ENCODE measurements around the gene TBL3. TPM values are rescaled to one million over a fixed set of nuclear protein-coding genes. Genes with fewer than 3 reads are reported as not detected.

The TBL3 gene
- total RNA-seq, 1 experiment from 2014 or later: 26.8 TPM

DNA sequence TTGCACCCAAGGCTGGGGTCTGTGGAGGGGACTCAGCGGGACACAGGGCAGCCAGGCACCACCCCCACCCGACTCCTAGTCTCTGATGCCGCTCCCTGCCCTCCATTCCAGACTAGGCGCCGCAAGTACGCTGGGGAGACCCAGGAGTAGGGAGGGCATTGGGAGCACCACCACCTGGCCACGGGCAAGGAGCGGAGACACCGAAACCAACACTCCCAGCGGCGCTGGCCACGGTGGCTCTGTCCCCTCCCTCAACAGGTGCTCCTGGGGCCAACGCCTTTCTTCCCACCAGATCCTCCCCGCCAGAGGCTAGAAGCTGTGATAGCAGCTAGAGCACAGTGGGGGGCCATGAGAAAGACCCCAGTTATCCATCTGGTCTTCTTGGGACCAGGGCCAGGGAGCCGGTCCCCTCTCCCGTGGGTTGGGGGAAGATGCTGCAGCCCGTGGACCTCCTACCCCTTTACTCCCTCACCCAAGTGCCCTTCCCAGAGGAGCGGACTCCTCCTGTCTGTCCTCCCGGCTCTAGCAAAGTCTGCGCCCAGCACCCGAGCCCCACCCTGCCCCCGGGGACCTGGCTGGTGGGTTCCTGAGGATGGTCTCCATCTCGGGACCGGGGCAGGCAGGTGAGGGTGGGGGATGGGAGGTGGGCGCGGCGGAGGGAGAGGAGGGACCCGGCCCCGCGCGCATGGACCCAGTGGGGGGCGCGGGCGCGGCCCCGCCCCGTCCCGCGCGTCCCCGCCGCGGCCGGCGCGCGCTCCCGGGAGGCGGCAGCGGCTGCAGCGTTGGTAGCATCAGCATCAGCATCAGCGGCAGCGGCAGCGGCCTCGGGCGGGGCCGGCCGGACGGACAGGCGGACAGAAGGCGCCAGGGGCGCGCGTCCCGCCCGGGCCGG lies 17.6 kb downstream of the TBL3 start, which contains the start of gene SYNGR3:
SYNGR3 (plus strand) TSS at position 762 of the 892 bp plus-strand sequence. CDS start 133 bp downstream, outside the sequence.
- DNase-seq (ENCODE audit: unreplicated experiment): no peak
- Mint-ChIP-seq H3K36me3 (ENCODE audit: insufficient read depth, unreplicated experiment) (peaks cover 27% of the 10 kb centered on the region), H3K4me3 (ENCODE audit: unreplicated experiment) (peak within 1 kb of the TSS; percentile 49), H3K9me3 (ENCODE audit: unreplicated experiment) (no peaks in the 10 kb centered on the region), H3K27ac (ENCODE audit: low read depth, unreplicated experiment) (peak within 1 kb of the TSS; percentile 35), H3K27me3 (ENCODE audit: insufficient read depth, unreplicated experiment) (no peaks in the 10 kb centered on the region), H3K4me1 (ENCODE audit: insufficient read depth, unreplicated experiment) (peaks cover 12% of the 10 kb centered on the region)
- BruUV-seq (replicated peaks): no TSS peak
- ChIA-PET CTCF (interaction anchor here (0.7 kb wide), 1 partner anchor 163 kb away, joined by 4 read pairs; no protein-coding TSS in a partner anchor), POLR2A (interaction anchor here (0.6 to 2.0 kb wide), 4 partner anchors 11 to 25 kb away, joined by 3 to 7 read pairs (median 3); partner anchors contain the start of gene RPS2)
- intact Hi-C loops (cut with micrococcal nuclease): no loop called here
- TF ChIP-seq, protein P1, sequence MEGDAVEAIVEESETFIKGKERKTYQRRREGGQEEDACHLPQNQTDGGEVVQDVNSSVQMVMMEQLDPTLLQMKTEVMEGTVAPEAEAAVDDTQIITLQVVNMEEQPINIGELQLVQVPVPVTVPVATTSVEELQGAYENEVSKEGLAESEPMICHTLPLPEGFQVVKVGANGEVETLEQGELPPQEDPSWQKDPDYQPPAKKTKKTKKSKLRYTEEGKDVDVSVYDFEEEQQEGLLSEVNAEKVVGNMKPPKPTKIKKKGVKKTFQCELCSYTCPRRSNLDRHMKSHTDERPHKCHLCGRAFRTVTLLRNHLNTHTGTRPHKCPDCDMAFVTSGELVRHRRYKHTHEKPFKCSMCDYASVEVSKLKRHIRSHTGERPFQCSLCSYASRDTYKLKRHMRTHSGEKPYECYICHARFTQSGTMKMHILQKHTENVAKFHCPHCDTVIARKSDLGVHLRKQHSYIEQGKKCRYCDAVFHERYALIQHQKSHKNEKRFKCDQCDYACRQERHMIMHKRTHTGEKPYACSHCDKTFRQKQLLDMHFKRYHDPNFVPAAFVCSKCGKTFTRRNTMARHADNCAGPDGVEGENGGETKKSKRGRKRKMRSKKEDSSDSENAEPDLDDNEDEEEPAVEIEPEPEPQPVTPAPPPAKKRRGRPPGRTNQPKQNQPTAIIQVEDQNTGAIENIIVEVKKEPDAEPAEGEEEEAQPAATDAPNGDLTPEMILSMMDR (IDR thresholded peaks at IDR 0.05; ENCODE audit: unreplicated experiment): no peak

GRCh38 chr16:1990101-1990350 lies 18.2 kb downstream of the TBL3 start:
- ChIA-PET CTCF (interaction anchor here (1.1 kb wide), 1 partner anchor 561 kb away, joined by 3 read pairs; no protein-coding TSS in a partner anchor), POLR2A (interaction anchor here (2.0 kb wide), 1 partner anchor 18 kb away, joined by 7 read pairs; no protein-coding TSS in a partner anchor)
- BruUV-seq (replicated peaks): no TSS peak
- Mint-ChIP-seq H3K36me3 (ENCODE audit: insufficient read depth, unreplicated experiment) (peaks cover 29% of the 10 kb centered on the region), H3K27ac (ENCODE audit: low read depth, unreplicated experiment) (no peak overlapping the region), H3K9me3 (ENCODE audit: unreplicated experiment) (no peaks in the 10 kb centered on the region), H3K4me3 (ENCODE audit: unreplicated experiment) (no peak overlapping the region), H3K4me1 (ENCODE audit: insufficient read depth, unreplicated experiment) (peaks cover 12% of the 10 kb centered on the region), H3K27me3 (ENCODE audit: insufficient read depth, unreplicated experiment) (no peaks in the 10 kb centered on the region)
- DNase-seq (ENCODE audit: unreplicated experiment): no peak
- intact Hi-C loops (cut with micrococcal nuclease): no loop called here
- TF ChIP-seq, protein P1 (IDR thresholded peaks at IDR 0.05; ENCODE audit: unreplicated experiment): no peak

DNA sequence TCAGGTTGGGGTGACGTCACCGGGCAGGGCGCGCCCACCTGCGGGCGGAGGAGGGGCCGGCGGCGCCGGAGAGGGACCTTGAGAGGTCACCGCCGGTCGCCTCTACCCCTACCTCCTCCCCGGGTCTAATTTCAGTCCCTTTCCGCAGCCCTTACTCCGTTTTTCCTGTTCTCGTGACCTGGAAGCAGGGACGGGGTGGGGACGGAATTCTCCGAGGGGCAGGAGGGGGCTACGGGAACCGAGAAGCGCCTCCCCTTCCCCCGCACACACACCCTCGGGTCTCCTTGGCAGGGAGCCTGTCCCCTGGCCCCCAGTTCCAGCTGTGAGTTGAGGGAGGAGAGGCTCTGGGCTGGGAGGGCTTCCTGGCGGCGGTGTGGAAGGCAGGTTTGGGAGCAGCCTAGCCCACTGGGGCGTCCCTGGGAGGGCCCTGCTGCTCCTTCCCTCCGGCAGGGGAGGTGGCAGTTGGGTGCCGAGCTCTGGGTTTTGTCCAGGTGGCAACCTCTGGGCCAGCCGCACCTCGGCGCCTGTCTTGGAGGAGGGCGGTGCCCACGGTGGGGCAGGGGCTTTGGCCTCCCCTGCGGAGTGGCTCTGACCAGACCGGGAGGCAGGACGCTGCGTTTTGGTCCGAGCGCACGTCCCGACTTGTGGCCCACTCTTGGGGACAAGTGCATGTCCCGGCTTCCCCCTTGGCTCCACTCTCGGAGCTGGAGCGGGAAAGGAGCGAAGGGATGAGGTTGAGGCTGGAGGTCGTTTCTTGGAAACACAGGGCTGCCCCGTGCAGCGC lies 18.7 kb downstream of the TBL3 start:
- Mint-ChIP-seq H3K9me3 (ENCODE audit: unreplicated experiment) (no peaks in the 10 kb centered on the region), H3K27ac (ENCODE audit: low read depth, unreplicated experiment) (no peak overlapping the region), H3K4me1 (ENCODE audit: insufficient read depth, unreplicated experiment) (peaks cover 17% of the 10 kb centered on the region), H3K27me3 (ENCODE audit: insufficient read depth, unreplicated experiment) (no peaks in the 10 kb centered on the region), H3K36me3 (ENCODE audit: insufficient read depth, unreplicated experiment) (peaks cover 34% of the 10 kb centered on the region), H3K4me3 (ENCODE audit: unreplicated experiment) (no peak overlapping the region)
- CTCF ChIA-PET: interaction anchor here (1.1 kb wide), 1 partner anchor 562 kb away, joined by 3 read pairs; no protein-coding TSS in a partner anchor
- intact Hi-C loops (cut with micrococcal nuclease): no loop called here
- DNase-seq (ENCODE audit: unreplicated experiment): no peak
- TF ChIP-seq, protein P1 (IDR thresholded peaks at IDR 0.05; ENCODE audit: unreplicated experiment): no peak
- POLR2A ChIA-PET: interaction anchor here (0.7 kb wide), 2 partner anchors 11 to 48 kb away, joined by 3 to 4 read pairs; no protein-coding TSS in a partner anchor
- BruUV-seq (replicated peaks): no TSS peak

GRCh38 chr16:1991135-1991551 lies 19.3 kb downstream of the TBL3 start:
- H3K4me3 Mint-ChIP-seq (ENCODE audit: unreplicated experiment): no peak overlapping the region
- H3K27ac Mint-ChIP-seq (ENCODE audit: low read depth, unreplicated experiment): no peak overlapping the region
- ChIA-PET CTCF (interaction anchor here (0.5 to 1.1 kb wide), 2 partner anchors 25 to 563 kb away, joined by 3 read pairs; no protein-coding TSS in a partner anchor), POLR2A (interaction anchor here (0.7 kb wide), 1 partner anchor 12 kb away, joined by 3 read pairs; no protein-coding TSS in a partner anchor)
- H3K27me3 Mint-ChIP-seq (ENCODE audit: insufficient read depth, unreplicated experiment): no peaks in the 10 kb centered on the region
- intact Hi-C loops (cut with micrococcal nuclease): no loop called here
- TF ChIP-seq, protein P1 (IDR thresholded peaks at IDR 0.05; ENCODE audit: unreplicated experiment): no peak
- no peaks in the 10 kb centered on the region for H3K9me3 Mint-ChIP-seq (ENCODE audit: unreplicated experiment)
- DNase-seq (ENCODE audit: unreplicated experiment): no peak
- H3K4me1 Mint-ChIP-seq (ENCODE audit: insufficient read depth, unreplicated experiment): peaks cover 18% of the 10 kb centered on the region
- no TSS peak for BruUV-seq (replicated peaks)
- H3K36me3 Mint-ChIP-seq (ENCODE audit: insufficient read depth, unreplicated experiment): peaks cover 33% of the 10 kb centered on the region

All from MCF 10A (cell line).